Ovary (tissue), 3 donors: ENCODE measurements around the gene PLCB1.

ENCODE experiments used
- EP300 ChIP-seq: sonication (generic); formaldehyde crosslinking; IDR thresholded peaks from one replicate; pipeline ENCODE4 v1.6.1; 2017; ENCODE audit warnings: antibody characterized with exemption
- POLR2A ChIP-seq: fragments of 450-650 bp; IDR thresholded peaks from one replicate; pipeline ENCODE4 v1.6.1; 2017; ENCODE audit warnings: antibody characterized with exemption, mild to moderate bottlenecking, moderate library complexity
- TF ChIP-seq, protein P1 (sequence below), 3 donors: fragments of 450-650 bp in 2 of 3; fragments of 200-600 bp in 1 of 3; IDR thresholded peaks; one replicate each; pipeline versions ENCODE4 v1.5.1 to v1.8.0; 2016 to 2022; ENCODE audit warnings: antibody characterized with exemption in 3 of 3, mild to moderate bottlenecking in 1 of 3
- donor health status: DM: no; HTN: no; CAD: no.

GRCh38 chr20:8228315-8228714 lies 96.2 kb downstream of the PLCB1 start:
- TF ChIP-seq, protein P1, sequence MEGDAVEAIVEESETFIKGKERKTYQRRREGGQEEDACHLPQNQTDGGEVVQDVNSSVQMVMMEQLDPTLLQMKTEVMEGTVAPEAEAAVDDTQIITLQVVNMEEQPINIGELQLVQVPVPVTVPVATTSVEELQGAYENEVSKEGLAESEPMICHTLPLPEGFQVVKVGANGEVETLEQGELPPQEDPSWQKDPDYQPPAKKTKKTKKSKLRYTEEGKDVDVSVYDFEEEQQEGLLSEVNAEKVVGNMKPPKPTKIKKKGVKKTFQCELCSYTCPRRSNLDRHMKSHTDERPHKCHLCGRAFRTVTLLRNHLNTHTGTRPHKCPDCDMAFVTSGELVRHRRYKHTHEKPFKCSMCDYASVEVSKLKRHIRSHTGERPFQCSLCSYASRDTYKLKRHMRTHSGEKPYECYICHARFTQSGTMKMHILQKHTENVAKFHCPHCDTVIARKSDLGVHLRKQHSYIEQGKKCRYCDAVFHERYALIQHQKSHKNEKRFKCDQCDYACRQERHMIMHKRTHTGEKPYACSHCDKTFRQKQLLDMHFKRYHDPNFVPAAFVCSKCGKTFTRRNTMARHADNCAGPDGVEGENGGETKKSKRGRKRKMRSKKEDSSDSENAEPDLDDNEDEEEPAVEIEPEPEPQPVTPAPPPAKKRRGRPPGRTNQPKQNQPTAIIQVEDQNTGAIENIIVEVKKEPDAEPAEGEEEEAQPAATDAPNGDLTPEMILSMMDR (IDR thresholded peaks at IDR 0.05), result no peak
- TF ChIP-seq EP300 (no peak), POLR2A (no peak)
